Transverse colon (tissue), 4 donors: Measurements from ENCODE around the gene OR51M1. TPM values are rescaled to one million over a fixed set of nuclear protein-coding genes. Genes with fewer than 3 reads are reported as not detected.

Experiments
- DNase-seq: peaks from one replicate; pipeline ENCODE4 v3.0.0-alpha.2; 2019
- H3K27ac ChIP-seq, 4 donors: fragments of 200-600 bp; sonication (generic); 2 replicates each; pipeline ENCODE4 v1.5.1; 2016 to 2018; ENCODE audit warnings: inconsistent platforms in 4 of 4
- H3K27me3 ChIP-seq: fragments of 200-600 bp; sonication (generic); 2 replicates; pipeline ENCODE4 v1.5.1; 2017; ENCODE audit warnings: inconsistent platforms
- H3K36me3 ChIP-seq, 4 donors: fragments of 200-600 bp; sonication (generic); 2 replicates each; pipeline ENCODE4 v1.5.1; 2017 to 2019; ENCODE audit warnings: inconsistent platforms in 4 of 4
- H3K4me1 ChIP-seq, 4 donors: fragments of 200-600 bp; sonication (generic); 2 replicates each; pipeline ENCODE4 v1.5.1; 2017 to 2020; ENCODE audit warnings: inconsistent platforms in 4 of 4
- H3K4me3 ChIP-seq, 4 donors: fragments of 200-600 bp; sonication (generic); 1 replicate in 1 of 4; 2 replicates in 3 of 4; pipeline versions ENCODE4 v1.5.1 to v1.6.1; 2017 to 2019; ENCODE audit warnings: inconsistent platforms in 4 of 4
- H3K9me3 ChIP-seq, 2 donors: fragments of 200-600 bp; sonication (generic); 2 replicates each; pipeline ENCODE4 v1.5.1; 2017 to 2019; ENCODE audit warnings: inconsistent platforms in 2 of 2
- EP300 ChIP-seq: sonication (generic); formaldehyde crosslinking; IDR thresholded peaks from one replicate; pipeline ENCODE4 v1.6.1; 2017; ENCODE audit warnings: antibody characterized with exemption, low read depth
- POLR2A ChIP-seq: fragments of 450-650 bp; IDR thresholded peaks from one replicate; pipeline ENCODE4 v1.6.1; 2016; ENCODE audit warnings: antibody characterized with exemption, mild to moderate bottlenecking, moderate library complexity
- POLR2AphosphoS5 ChIP-seq, 3 donors: sonication (generic); formaldehyde crosslinking; IDR thresholded peaks; one replicate each; pipeline ENCODE4 v1.6.1; 2016; ENCODE audit warnings: antibody characterized with exemption in 3 of 3
- WGBS, 2 donors: methylation state at CpG; one replicate each; pipeline ENCODE4 v1.1.5; 2018; ENCODE audit warnings: low coverage in 1 of 2; 5-methylcytosine and 5-hydroxymethylcytosine counted together
- in situ Hi-C, 4 donors: fragments of 200-750 bp; cut with MboI; loops; one replicate each; pipeline versions ENCODE4 v1.15.0 to v1.15.1; 2017; ENCODE audit warnings: low sequenced_read_pairs in 3 of 4, low pct_ligation_motif_present in 1 of 4, low pct_unique_long_range_greater_than_20kb in 1 of 4
- intact Hi-C: fragments of 100-400 bp; cut with DNase I; formaldehyde crosslinking; loops from one replicate; pipeline ENCODE4 v1.15.1; 2023; ENCODE audit warnings: low total_unique reads
- small RNA-seq, 4 donors: library from RNA; depleted of rRNA; stranded (forward); fragments of <200 nt; gene quantifications; one replicate each; pipeline ENCODE3, GENCODE V24; 2016
- total RNA-seq, 4 donors: library from RNA; depleted of rRNA; stranded (reverse); fragments of >200 nt; gene quantifications; one replicate each; pipeline ENCODE4 v1.1.0, GENCODE V29; 2016
- TF ChIP-seq, protein P1 (sequence below), 5 experiments: fragments of 200-600 bp in 3 of 5; fragments of 450-650 bp in 2 of 5; sonication (generic) in 3 of 5; IDR thresholded peaks; 1 replicate in 2 of 5; 2 replicates in 3 of 5; pipeline ENCODE4 v1.5.1; 2016 to 2017; ENCODE audit warnings: antibody characterized with exemption in 5 of 5, inconsistent platforms in 3 of 5, mild to moderate bottlenecking in 2 of 5, moderate library complexity in 1 of 5

The OR51M1 gene
- total RNA-seq, 4 donors from 2014 or later: not detected

DNA sequence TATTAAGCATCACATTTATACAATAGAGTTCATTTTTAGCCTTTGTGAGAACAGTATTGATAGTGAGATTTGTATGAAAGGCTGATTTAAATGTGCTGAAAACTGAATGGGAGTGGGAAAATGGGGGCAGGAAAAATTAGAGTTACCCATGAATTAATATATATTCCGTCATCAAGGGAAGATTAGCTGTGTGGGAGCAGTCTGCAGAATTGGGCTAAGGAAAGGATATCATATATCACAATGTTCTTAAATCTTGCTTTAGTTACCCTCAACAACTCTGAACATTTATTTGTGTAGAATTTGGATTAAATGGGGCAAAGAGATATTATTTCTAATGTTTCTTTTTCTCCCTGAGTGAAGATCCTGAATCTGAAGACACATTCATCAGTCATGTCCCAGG is 38.2 kb downstream of the OR51M1 start, which contains the start of gene OR51Q1:
Gene OR51Q1, plus strand, starts transcription at position 301 of the 400 bp plus-strand sequence. Its CDS starts 90 bp downstream, at position 391.
- DNase-seq: no peak
- intact Hi-C loops (no loop called here), in situ Hi-C loops (no loop called here)
- no peak within 1 kb of the TSS for H3K27ac ChIP-seq
- no peaks in the 10 kb centered on the region for H3K27me3 ChIP-seq
- no peaks in the 10 kb centered on the region for H3K9me3 ChIP-seq
- no peak within 1 kb of the TSS for H3K4me3 ChIP-seq
- TF ChIP-seq EP300 (no peak), POLR2AphosphoS5 (IDR thresholded peaks at IDR 0.05) (no peak), POLR2A (no peak)
- TF ChIP-seq, protein P1, sequence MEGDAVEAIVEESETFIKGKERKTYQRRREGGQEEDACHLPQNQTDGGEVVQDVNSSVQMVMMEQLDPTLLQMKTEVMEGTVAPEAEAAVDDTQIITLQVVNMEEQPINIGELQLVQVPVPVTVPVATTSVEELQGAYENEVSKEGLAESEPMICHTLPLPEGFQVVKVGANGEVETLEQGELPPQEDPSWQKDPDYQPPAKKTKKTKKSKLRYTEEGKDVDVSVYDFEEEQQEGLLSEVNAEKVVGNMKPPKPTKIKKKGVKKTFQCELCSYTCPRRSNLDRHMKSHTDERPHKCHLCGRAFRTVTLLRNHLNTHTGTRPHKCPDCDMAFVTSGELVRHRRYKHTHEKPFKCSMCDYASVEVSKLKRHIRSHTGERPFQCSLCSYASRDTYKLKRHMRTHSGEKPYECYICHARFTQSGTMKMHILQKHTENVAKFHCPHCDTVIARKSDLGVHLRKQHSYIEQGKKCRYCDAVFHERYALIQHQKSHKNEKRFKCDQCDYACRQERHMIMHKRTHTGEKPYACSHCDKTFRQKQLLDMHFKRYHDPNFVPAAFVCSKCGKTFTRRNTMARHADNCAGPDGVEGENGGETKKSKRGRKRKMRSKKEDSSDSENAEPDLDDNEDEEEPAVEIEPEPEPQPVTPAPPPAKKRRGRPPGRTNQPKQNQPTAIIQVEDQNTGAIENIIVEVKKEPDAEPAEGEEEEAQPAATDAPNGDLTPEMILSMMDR (IDR thresholded peaks at IDR 0.05): no peak
- no peaks in the 10 kb centered on the region for H3K4me1 ChIP-seq
- 86 to 89% methylated on average over 1 of the region's 1 CpG for WGBS, 2 donors
- H3K36me3 ChIP-seq: no peaks in the 10 kb centered on the region

DNA sequence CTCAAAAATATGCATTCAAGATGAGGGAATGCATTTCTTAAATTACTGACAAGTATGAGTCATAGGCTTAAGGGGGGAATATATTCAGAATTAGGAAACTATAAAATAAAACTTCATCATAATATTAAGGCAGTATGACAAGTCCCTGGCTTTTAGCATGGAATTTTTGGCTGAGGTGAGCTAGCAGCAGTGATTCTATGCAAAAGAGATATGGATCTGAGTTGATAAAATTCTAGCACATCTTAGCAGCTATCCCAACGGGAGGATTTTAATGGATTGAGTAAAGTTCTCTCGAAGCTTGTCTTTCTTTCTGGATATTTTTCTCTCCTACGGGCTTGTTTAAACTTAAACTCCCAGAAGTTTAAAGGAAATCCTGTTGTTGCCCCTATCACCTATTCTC is 39.5 kb downstream of the OR51M1 start:
- intact Hi-C loops (no loop called here), in situ Hi-C loops (no loop called here)

DNA sequence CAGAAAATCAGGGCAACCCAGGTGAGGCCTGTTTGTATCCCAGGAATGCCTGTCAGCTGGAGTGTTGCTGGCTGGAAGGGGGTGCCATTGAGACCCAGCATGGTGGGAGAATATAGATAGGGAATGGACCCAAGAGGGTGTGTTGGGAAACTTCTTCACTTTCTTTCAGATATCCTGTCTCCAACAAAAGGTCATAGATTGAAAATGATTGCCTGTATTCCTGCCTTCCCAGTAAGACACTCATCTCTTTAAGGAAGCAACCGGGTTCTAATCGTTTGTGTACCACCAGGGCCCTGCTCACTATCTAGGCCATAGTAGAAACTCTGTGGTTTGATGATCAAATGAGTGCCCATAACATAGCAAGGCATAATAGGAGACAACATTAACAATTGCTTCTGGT is 57.8 kb downstream of the OR51M1 start, which contains the start of gene OR51I1:
Gene OR51I1, minus strand, starts transcription at position 101 of the 400 bp plus-strand sequence. Its CDS starts 0 bp downstream, at position 101.
- DNase-seq: no peak
- in situ Hi-C loops: no loop called here
- Histone ChIP-seq H3K9me3 (no peaks in the 10 kb centered on the region), H3K4me1 (no peaks in the 10 kb centered on the region), H3K4me3 (no peak within 1 kb of the TSS), H3K27me3 (no peaks in the 10 kb centered on the region), H3K36me3 (no peaks in the 10 kb centered on the region), H3K27ac (no peak within 1 kb of the TSS)
- intact Hi-C loops: no loop called here
- no peak for TF ChIP-seq EP300
- TF ChIP-seq POLR2AphosphoS5 (IDR thresholded peaks at IDR 0.05): no peak
- no peak for TF ChIP-seq POLR2A
- TF ChIP-seq, protein P1 (IDR thresholded peaks at IDR 0.05): no peak
- WGBS, 2 donors: 32 to 42% methylated on average over 2 of the region's 2 CpGs

More for the DNA sequence above, 39.5 kb downstream of the OR51M1 start:
- Histone ChIP-seq H3K9me3 (no peaks in the 10 kb centered on the region), H3K27me3 (no peaks in the 10 kb centered on the region), H3K36me3 (no peaks in the 10 kb centered on the region), H3K4me3 (no peak overlapping the region), H3K27ac (no peak overlapping the region), H3K4me1 (no peaks in the 10 kb centered on the region)
- no peak for DNase-seq
- TF ChIP-seq POLR2A: no peak
- TF ChIP-seq, protein P1 (IDR thresholded peaks at IDR 0.05): no peak
- no peak for TF ChIP-seq EP300
- TF ChIP-seq POLR2AphosphoS5 (IDR thresholded peaks at IDR 0.05): no peak
- WGBS, 2 donors: 52 to 67% methylated on average over 3 of the region's 3 CpGs

Small RNA genes lying within 50 kb of the gene (small RNA-seq; reads per million reads assigned to genes)
- gene AC104389.3: 0 reads per million in 4 donors

Other genes with a start within 250 kb of the OR51M1 start
- not detected for gene OR52A5, start 245.5 kb upstream of the OR51M1 start, total RNA-seq
- gene OR52A1, start 229.1 kb upstream of the OR51M1 start, total RNA-seq: not detected
- not detected for gene OR51V1, start 183.1 kb upstream of the OR51M1 start, total RNA-seq
- 1 to 10 TPM in 2 of 4 donors, not detected in 2; 1.1 to 2.0 TPM for gene HBB, start 156.7 kb upstream of the OR51M1 start, total RNA-seq
- gene HBD, start 149.3 kb upstream of the OR51M1 start, total RNA-seq: not detected
- not detected for gene HBG1, start 134.0 kb upstream of the OR51M1 start, total RNA-seq
- not detected for gene HBG2, start 129.0 kb upstream of the OR51M1 start, total RNA-seq
- not detected for gene HBE1, start 113.9 kb upstream of the OR51M1 start, total RNA-seq
- gene OR51B4, start 81.9 kb upstream of the OR51M1 start, total RNA-seq: not detected
- not detected for gene OR51B2, start 59.5 kb upstream of the OR51M1 start, total RNA-seq
- not detected for gene OR51B5, start 40.3 kb upstream of the OR51M1 start, total RNA-seq
- not detected for gene OR51B6, start 32.3 kb upstream of the OR51M1 start, total RNA-seq
- gene OR51Q1, start 38.3 kb downstream of the OR51M1 start, total RNA-seq: not detected
- not detected for gene OR51I1, start 57.7 kb downstream of the OR51M1 start, total RNA-seq
- not detected for gene OR51I2, start 65.5 kb downstream of the OR51M1 start, total RNA-seq
- not detected for gene OR52D1, start 104.9 kb downstream of the OR51M1 start, total RNA-seq
- gene UBQLN3, start 126.1 kb downstream of the OR51M1 start, total RNA-seq: under 1 TPM in 2 of 4 donors, not detected in 2; 0.64 to 0.75 TPM
- 1 to 10 TPM in 1 of 4 donors, under 1 TPM in 2, not detected in 1; 0.41 to 1.8 (median 0.48) TPM for gene UBQLNL, start 132.9 kb downstream of the OR51M1 start, total RNA-seq
- under 1 TPM in 1 of 4 donors, not detected in 3; 0.79 TPM for gene OR52H1, start 164.7 kb downstream of the OR51M1 start, total RNA-seq
- gene OR52B6, start 197.1 kb downstream of the OR51M1 start, total RNA-seq: not detected
- gene TRIM6, start 212.8 kb downstream of the OR51M1 start, total RNA-seq: 1 to 10 TPM in 1 of 4 donors, under 1 TPM in 1, not detected in 2; 0.79 to 1.4 TPM
- 1 to 10 TPM; 1.5 to 9.8 (median 7.1) TPM for gene TRIM34, start 241.2 kb downstream of the OR51M1 start, total RNA-seq